Measurements from ENCODE around the gene VIPR2. TPM values are rescaled to one million over a fixed set of nuclear protein-coding genes. Genes with fewer than 3 reads are reported as not detected.

Gene VIPR2
- total and polyA plus RNA-seq, 2 experiments from 2014 or later: 1.3 to 2.7 TPM

GRCh38 chr7:159127691-159128642, 16.7 kb downstream of the VIPR2 start:
- Histone ChIP-seq H3K4me2 (no peak overlapping the region), H3K4me3 (no peak overlapping the region), H3K4me1 (ENCODE audit: insufficient read depth) (0 out of 2 replicates have a peak, but pooled peaks cover 11% of the 10 kb centered on the region), H3K79me2 (replicated peaks; ENCODE audit: insufficient read depth) (no peaks in the 10 kb centered on the region), H3K9me2 (ENCODE audit: insufficient read depth) (no peaks in the 10 kb centered on the region), H2AFZ (no peak overlapping the region), H3F3A (replicated peaks; ENCODE audit: low read depth) (no peaks in the 10 kb centered on the region), H3K27ac (ENCODE audit: low read depth) (no peak overlapping the region), H3K27me3 (ENCODE audit: insufficient read depth) (no peaks in the 10 kb centered on the region), H3K36me3 (ENCODE audit: insufficient read depth) (no peaks in the 10 kb centered on the region), H4K20me1 (replicated peaks; ENCODE audit: insufficient read depth) (no peaks in the 10 kb centered on the region)
- DNase-seq (ENCODE audit: low spot score) (no peak), ATAC-seq (no peak)
- Mint-ChIP-seq H3K27ac (no peak overlapping the region), H3K9me3 (peaks cover 64% of the 10 kb centered on the region), H3K4me3 (no peak overlapping the region), H3K36me3 (ENCODE audit: low read depth) (peaks cover 21% of the 10 kb centered on the region; the same call in 1 of the 3 replicates), H3K27me3 (ENCODE audit: insufficient read depth, low read depth, poor library complexity) (peaks cover 7% of the 10 kb centered on the region), H3K4me1 (peaks cover 11% of the 10 kb centered on the region)
- TF ChIP-seq JUNB (IDR thresholded peaks at IDR 0.05; ENCODE audit: unreplicated experiment): no peak
- no peak for TF ChIP-seq ETS1 (IDR thresholded peaks at IDR 0.05)
- TF ChIP-seq ZNF114 (CRISPR knock-in tag; IDR thresholded peaks at IDR 0.05): no peak
- no peak for TF ChIP-seq ZNF462 (CRISPR knock-in tag; IDR thresholded peaks at IDR 0.05)
- TF ChIP-seq CREB1 (CRISPR knock-in tag; IDR thresholded peaks at IDR 0.05; ENCODE audit: low read depth): no peak
- no peak for TF ChIP-seq STAT1 (IDR thresholded peaks at IDR 0.05; ENCODE audit: unreplicated experiment)
- no peak for TF ChIP-seq CTCF (conservative IDR thresholded peaks at IDR 0.05; ENCODE audit: low read depth in 2 of 2)
- no peak for TF ChIP-seq NANOG (IDR thresholded peaks at IDR 0.05; ENCODE audit: borderline replicate concordance)
- no peak for TF ChIP-seq REST (IDR thresholded peaks at IDR 0.05; ENCODE audit: unreplicated experiment)
- no peak for TF ChIP-seq EZH2 (IDR thresholded peaks at IDR 0.05; ENCODE audit: low read depth, unreplicated experiment)
- TF ChIP-seq POLR2AphosphoS5 (IDR thresholded peaks at IDR 0.05; ENCODE audit: low read depth): no peak
- no peak for TF ChIP-seq EZH2phosphoT487 (IDR thresholded peaks at IDR 0.05; ENCODE audit: unreplicated experiment)
- no peak for TF ChIP-seq ZNF331 (CRISPR knock-in tag; IDR thresholded peaks at IDR 0.05; ENCODE audit: low read depth)

All from GM23338 (cell line).